ENCODE results near the gene MSI2.
A peak's percentile ranks its signal among the peaks of the same experiment; 100 is the strongest.

Gene MSI2

GRCh38 chr17:57502811-57503241 is 246.5 kb downstream of the MSI2 start:
- peaks cover 4% of the 10 kb centered on the region for H3K36me3 Mint-ChIP-seq
- no peaks in the 10 kb centered on the region for H3K27me3 Mint-ChIP-seq
- no peak overlapping the region for H3K4me3 Mint-ChIP-seq
- no peak for DNase-seq (ENCODE audit: low spot score in 2 of 2)
- H3K4me1 Mint-ChIP-seq = peaks cover 8% of the 10 kb centered on the region
- H3K9me3 Mint-ChIP-seq = no peaks in the 10 kb centered on the region
- no peak for ATAC-seq (ENCODE audit: low read depth)
- H3K27ac Mint-ChIP-seq = no peak overlapping the region

GRCh38 chr17:57504208-57504607 is 247.9 kb downstream of the MSI2 start:
- no peaks in the 10 kb centered on the region for H3K27me3 Mint-ChIP-seq
- H3K27ac Mint-ChIP-seq = peak overlapping the region; percentile 43
- H3K36me3 Mint-ChIP-seq = peaks cover 6% of the 10 kb centered on the region
- no peak for DNase-seq (ENCODE audit: low spot score in 2 of 2)
- peaks cover 10% of the 10 kb centered on the region for H3K4me1 Mint-ChIP-seq
- H3K9me3 Mint-ChIP-seq = no peaks in the 10 kb centered on the region
- no peak overlapping the region for H3K4me3 Mint-ChIP-seq
- no peak for ATAC-seq (ENCODE audit: low read depth)

- no peak for ATAC-seq (ENCODE audit: low read depth)
- peaks cover 11% of the 10 kb centered on the region for H3K36me3 Mint-ChIP-seq
- H3K9me3 Mint-ChIP-seq = no peaks in the 10 kb centered on the region
- no peak overlapping the region for H3K4me3 Mint-ChIP-seq
- DNase-seq (ENCODE audit: low spot score in 2 of 2) = no peak
- peaks cover 15% of the 10 kb centered on the region for H3K4me1 Mint-ChIP-seq
- no peak overlapping the region for H3K27ac Mint-ChIP-seq
- H3K27me3 Mint-ChIP-seq = no peaks in the 10 kb centered on the region
Measured at GRCh38 chr17:57505841-57506773, 249.8 kb downstream of the MSI2 start.

- peaks cover 16% of the 10 kb centered on the region for H3K4me1 Mint-ChIP-seq
- peaks cover 12% of the 10 kb centered on the region for H3K36me3 Mint-ChIP-seq
- no peak overlapping the region for H3K27ac Mint-ChIP-seq
- no peaks in the 10 kb centered on the region for H3K27me3 Mint-ChIP-seq
- DNase-seq (ENCODE audit: low spot score in 2 of 2) (no peak), ATAC-seq (ENCODE audit: low read depth) (no peak)
- no peaks in the 10 kb centered on the region for H3K9me3 Mint-ChIP-seq
- H3K4me3 Mint-ChIP-seq = no peak overlapping the region
Measured at GRCh38 chr17:57506774-57507127, 250.4 kb downstream of the MSI2 start.

- H3K4me1 Mint-ChIP-seq = peaks cover 18% of the 10 kb centered on the region
- H3K36me3 Mint-ChIP-seq = peaks cover 12% of the 10 kb centered on the region
- ATAC-seq (ENCODE audit: low read depth) = no peak
Measured at GRCh38 chr17:57507828-57508227, 251.5 kb downstream of the MSI2 start.

GRCh38 chr17:57508671-57509070 is 252.3 kb downstream of the MSI2 start:
- DNase-seq (ENCODE audit: low spot score in 2 of 2) (no peak), ATAC-seq (ENCODE audit: low read depth) (no peak)
- Mint-ChIP-seq H3K4me3 (no peak overlapping the region), H3K27me3 (no peaks in the 10 kb centered on the region), H3K27ac (no peak overlapping the region), H3K4me1 (peaks cover 20% of the 10 kb centered on the region), H3K9me3 (no peaks in the 10 kb centered on the region), H3K36me3 (peaks cover 10% of the 10 kb centered on the region)

More at GRCh38 chr17:57507828-57508227, 251.5 kb downstream of the MSI2 start:
- no peaks in the 10 kb centered on the region for H3K27me3 Mint-ChIP-seq
- no peaks in the 10 kb centered on the region for H3K9me3 Mint-ChIP-seq
- no peak overlapping the region for H3K4me3 Mint-ChIP-seq
- no peak overlapping the region for H3K27ac Mint-ChIP-seq
- no peak for DNase-seq (ENCODE audit: low spot score in 2 of 2)

GRCh38 chr17:57511475-57512123 is 255.3 kb downstream of the MSI2 start:
- DNase-seq (ENCODE audit: low spot score in 2 of 2) (no peak), ATAC-seq (ENCODE audit: low read depth) (no peak)
- Mint-ChIP-seq H3K27ac (no peak overlapping the region), H3K4me1 (peaks cover 18% of the 10 kb centered on the region), H3K36me3 (peaks cover 10% of the 10 kb centered on the region), H3K27me3 (no peaks in the 10 kb centered on the region), H3K4me3 (no peak overlapping the region), H3K9me3 (no peaks in the 10 kb centered on the region)

- Mint-ChIP-seq H3K27me3 (no peaks in the 10 kb centered on the region), H3K4me3 (no peak overlapping the region), H3K27ac (no peak overlapping the region), H3K4me1 (peaks cover 18% of the 10 kb centered on the region), H3K36me3 (peaks cover 10% of the 10 kb centered on the region), H3K9me3 (no peaks in the 10 kb centered on the region)
- ATAC-seq (ENCODE audit: low read depth) (no peak), DNase-seq (ENCODE audit: low spot score in 2 of 2) (no peak)
Measured at GRCh38 chr17:57512258-57512657, 255.9 kb downstream of the MSI2 start.

- peaks cover 18% of the 10 kb centered on the region for H3K4me1 Mint-ChIP-seq
- ATAC-seq (ENCODE audit: low read depth) = no peak
- no peaks in the 10 kb centered on the region for H3K9me3 Mint-ChIP-seq
- no peaks in the 10 kb centered on the region for H3K27me3 Mint-ChIP-seq
- peaks cover 10% of the 10 kb centered on the region for H3K36me3 Mint-ChIP-seq
- H3K4me3 Mint-ChIP-seq = no peak overlapping the region
- no peak overlapping the region for H3K27ac Mint-ChIP-seq
- no peak for DNase-seq (ENCODE audit: low spot score in 2 of 2)
Measured at GRCh38 chr17:57512691-57513090, 256.4 kb downstream of the MSI2 start.

- Mint-ChIP-seq H3K9me3 (no peaks in the 10 kb centered on the region), H3K4me1 (peaks cover 14% of the 10 kb centered on the region), H3K4me3 (no peak overlapping the region), H3K27ac (no peak overlapping the region), H3K36me3 (peaks cover 10% of the 10 kb centered on the region), H3K27me3 (no peaks in the 10 kb centered on the region)
- no peak for ATAC-seq (ENCODE audit: low read depth)
- DNase-seq (ENCODE audit: low spot score in 2 of 2) = no peak
Measured at GRCh38 chr17:57513569-57513968, 257.2 kb downstream of the MSI2 start.

GRCh38 chr17:57514614-57515013 is 258.3 kb downstream of the MSI2 start:
- Mint-ChIP-seq H3K4me1 (peaks cover 14% of the 10 kb centered on the region), H3K36me3 (peaks cover 9% of the 10 kb centered on the region), H3K4me3 (no peak overlapping the region), H3K9me3 (no peaks in the 10 kb centered on the region), H3K27ac (no peak overlapping the region), H3K27me3 (no peaks in the 10 kb centered on the region)
- DNase-seq (ENCODE audit: low spot score in 2 of 2) (no peak), ATAC-seq (ENCODE audit: low read depth) (no peak)

GRCh38 chr17:57515662-57516211 is 259.4 kb downstream of the MSI2 start:
- H3K27ac Mint-ChIP-seq = no peak overlapping the region
- no peaks in the 10 kb centered on the region for H3K9me3 Mint-ChIP-seq
- ATAC-seq (ENCODE audit: low read depth) (no peak), DNase-seq (ENCODE audit: low spot score in 2 of 2) (no peak)
- no peak overlapping the region for H3K4me3 Mint-ChIP-seq
- H3K4me1 Mint-ChIP-seq = peaks cover 10% of the 10 kb centered on the region
- peaks cover 7% of the 10 kb centered on the region for H3K36me3 Mint-ChIP-seq
- no peaks in the 10 kb centered on the region for H3K27me3 Mint-ChIP-seq

GRCh38 chr17:57516290-57517230 is 260.2 kb downstream of the MSI2 start:
- H3K27ac Mint-ChIP-seq = no peak overlapping the region
- no peak for DNase-seq (ENCODE audit: low spot score in 2 of 2)
- H3K27me3 Mint-ChIP-seq = no peaks in the 10 kb centered on the region
- H3K4me3 Mint-ChIP-seq = no peak overlapping the region
- peaks cover 12% of the 10 kb centered on the region for H3K4me1 Mint-ChIP-seq
- H3K9me3 Mint-ChIP-seq = no peaks in the 10 kb centered on the region
- ATAC-seq (ENCODE audit: low read depth) = no peak
- H3K36me3 Mint-ChIP-seq = peaks cover 5% of the 10 kb centered on the region

Measured in memory B cell (primary cell).